ENCODE measurements around the gene MECP2.
A peak's percentile ranks its signal among the peaks of the same experiment; 100 is the strongest.
"Not testable (repeated sequence)": the region's sequence is repeated elsewhere in the genome, so short reads cannot be mapped to it uniquely, and the experiment has no call there.

The MECP2 gene
- 66.2 to 214 (median 163) reads per million in 3 experiments for total RNA-seq

DNA sequence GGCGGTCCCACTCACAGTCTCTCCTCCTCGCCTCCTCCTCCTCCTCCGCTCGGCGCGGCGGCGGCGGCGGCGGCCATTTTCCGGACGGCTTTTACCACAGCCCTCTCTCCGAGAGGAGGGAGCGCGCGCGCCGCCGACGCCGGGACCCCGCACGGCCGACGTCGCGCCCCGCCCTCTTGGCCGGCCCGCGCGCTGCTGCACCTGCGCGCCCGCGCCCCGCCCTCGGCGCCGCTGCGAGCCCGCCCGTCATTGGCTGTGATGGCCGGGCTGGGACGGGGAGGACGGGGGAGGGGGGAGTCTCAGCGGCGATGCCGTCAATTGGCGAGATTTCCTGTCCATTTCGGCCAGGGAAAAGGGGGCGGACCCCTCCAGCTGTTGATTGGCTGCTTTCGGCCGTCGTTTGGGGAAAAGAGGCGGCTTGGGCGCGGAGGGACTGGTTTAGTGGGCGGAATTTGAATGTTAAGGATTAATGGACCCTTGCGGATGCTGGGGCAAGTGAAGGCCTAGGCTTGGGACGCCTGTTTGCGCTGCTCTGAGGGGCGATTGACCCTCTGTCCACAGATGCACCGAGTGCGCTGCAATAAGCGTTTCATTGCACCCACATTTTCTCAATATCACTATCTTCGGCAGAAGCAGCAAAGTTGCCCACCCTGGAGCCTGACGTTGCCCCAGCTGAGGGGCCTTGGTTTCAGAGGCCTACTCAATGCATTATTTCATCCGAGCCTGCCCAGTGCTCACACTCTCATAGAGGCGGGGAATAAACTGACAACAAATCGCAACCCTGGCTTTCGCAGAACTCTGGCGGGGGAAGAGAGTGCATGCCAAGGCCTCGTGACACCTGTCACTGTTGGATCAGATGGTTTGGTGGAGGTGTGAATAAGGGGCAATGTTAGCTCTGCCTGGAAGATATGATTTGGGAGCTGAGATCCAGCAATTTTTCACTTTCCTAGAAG is at the start of gene MECP2:
Gene MECP2 (minus strand): TSS at position 129 of the 953 bp plus-strand sequence.
- DNase-seq, result peak; percentile 86

- not testable (repeated sequence) for DNase-seq
Observed at GRCh38 chrX:154144010-154144409, 46.5 kb upstream of the MECP2 start, which contains the start of gene OPN1LW. Gene OPN1LW (plus strand): TSS chrX:154144243. CDS start chrX:154144284, 41 bp downstream.

GRCh38 chrX:154142950-154143745 is 45.6 kb upstream of the MECP2 start:
- DNase-seq, result no peak

- no peak for DNase-seq
Observed at GRCh38 chrX:154142386-154142785, 44.9 kb upstream of the MECP2 start.

GRCh38 chrX:154140742-154141141 is 43.2 kb upstream of the MECP2 start:
- DNase-seq, result no peak

DNA sequence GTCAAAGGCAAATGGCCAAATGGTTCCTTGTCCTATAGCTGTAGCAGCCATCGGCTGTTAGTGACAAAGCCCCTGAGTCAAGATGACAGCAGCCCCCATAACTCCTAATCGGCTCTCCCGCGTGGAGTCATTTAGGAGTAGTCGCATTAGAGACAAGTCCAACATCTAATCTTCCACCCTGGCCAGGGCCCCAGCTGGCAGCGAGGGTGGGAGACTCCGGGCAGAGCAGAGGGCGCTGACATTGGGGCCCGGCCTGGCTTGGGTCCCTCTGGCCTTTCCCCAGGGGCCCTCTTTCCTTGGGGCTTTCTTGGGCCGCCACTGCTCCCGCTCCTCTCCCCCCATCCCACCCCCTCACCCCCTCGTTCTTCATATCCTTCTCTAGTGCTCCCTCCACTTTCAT is 42.7 kb upstream of the MECP2 start:
- DNase-seq, result no peak

DNA sequence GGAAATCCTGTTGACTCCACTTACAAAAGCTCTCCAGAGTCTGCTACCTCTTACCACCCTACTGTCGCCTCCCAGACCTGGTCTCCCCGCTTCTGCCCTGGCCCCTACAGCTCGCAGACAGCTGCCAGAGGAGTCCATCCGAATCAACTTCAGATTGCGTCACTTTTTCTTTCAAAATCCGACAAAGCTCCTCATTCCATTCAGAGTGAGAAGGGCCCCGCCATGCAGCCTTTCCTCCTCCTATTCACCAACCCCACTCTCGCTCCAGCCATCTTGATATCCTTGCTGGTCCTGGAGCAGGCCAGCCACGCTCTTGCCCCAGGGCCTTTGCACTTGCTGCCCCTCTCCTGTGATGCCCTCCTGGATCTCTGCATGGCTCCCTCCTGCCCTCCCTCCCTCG is 41.3 kb upstream of the MECP2 start:
- DNase-seq, result no peak

- peak; percentile 61 for DNase-seq
Observed at GRCh38 chrX:154136627-154137161, 39.2 kb upstream of the MECP2 start.

GRCh38 chrX:154135458-154136229 is 38.1 kb upstream of the MECP2 start:
- peak; percentile 68 for DNase-seq

GRCh38 chrX:154132366-154132765 is 34.8 kb upstream of the MECP2 start:
- DNase-seq, result no peak

DNA sequence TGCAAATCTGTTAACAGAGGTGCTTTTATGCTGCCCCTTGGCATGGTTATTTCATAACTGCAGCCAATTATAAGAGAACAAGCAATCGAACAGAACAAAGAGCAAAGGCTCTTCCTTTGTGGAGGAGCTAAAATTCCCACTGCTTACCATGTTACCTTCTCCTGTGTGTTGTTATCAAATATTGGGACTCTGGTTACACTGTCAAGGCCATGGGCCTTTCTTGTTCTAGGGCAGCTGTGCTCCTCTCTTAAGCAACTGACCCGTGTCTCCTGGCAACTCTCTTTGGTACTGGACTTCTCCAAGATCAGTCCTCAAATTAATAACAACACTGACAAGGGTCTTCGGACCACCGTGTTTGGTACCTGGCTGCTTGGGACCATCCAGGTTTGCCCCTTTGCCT is 34.4 kb upstream of the MECP2 start:
- DNase-seq, result no peak

- no peak for DNase-seq
Observed at GRCh38 chrX:154126101-154126500, 28.6 kb upstream of the MECP2 start.

- no peak for DNase-seq
Observed at GRCh38 chrX:154125391-154126040, 28.0 kb upstream of the MECP2 start.

DNA sequence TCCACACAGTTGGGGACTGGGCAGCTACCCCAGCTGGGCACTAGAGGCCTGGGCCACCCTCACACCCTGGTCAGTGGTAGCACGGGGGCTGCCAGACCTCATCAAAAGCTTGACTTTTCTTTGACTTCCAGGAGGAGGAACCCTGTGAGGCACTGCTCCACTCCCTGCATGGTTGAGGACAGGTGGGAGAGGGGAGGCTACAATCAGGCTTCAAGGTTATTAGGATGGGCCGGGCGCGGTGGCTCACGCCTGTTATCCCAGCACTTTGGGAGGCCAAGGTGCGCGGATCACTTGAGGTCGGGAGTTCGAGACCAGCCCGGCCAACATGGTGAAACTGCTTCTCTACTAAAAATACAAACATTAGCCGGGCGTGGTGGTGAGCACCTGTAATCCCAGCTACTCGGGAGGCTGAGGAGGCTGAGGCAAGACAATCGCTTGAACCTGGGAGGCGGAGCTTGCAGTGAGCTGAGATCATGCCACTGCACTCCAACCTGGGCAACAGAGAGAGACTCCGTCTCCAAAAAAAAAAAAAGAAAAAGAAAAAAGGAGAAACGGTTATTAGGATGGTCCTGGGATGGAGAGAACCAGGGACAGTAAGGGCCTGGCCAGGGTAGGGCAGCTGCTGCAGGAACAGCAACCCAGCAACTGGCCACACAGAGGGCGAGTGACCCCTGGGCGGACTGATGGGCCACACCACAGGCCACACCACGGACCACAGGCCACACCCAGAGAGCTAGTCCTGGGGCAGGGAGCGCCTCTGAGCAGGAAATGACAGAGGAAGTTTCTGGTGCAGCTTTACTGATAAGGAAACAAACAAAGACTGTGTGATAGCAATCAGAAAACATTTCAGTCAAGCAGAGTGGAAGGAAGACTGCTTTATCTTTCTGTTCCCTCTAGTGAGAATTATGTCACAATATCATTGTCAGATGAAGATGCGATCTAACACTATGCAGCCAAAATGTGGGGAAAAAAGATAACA is 26.0 kb upstream of the MECP2 start:
- peak; percentile 58 for DNase-seq

DNA sequence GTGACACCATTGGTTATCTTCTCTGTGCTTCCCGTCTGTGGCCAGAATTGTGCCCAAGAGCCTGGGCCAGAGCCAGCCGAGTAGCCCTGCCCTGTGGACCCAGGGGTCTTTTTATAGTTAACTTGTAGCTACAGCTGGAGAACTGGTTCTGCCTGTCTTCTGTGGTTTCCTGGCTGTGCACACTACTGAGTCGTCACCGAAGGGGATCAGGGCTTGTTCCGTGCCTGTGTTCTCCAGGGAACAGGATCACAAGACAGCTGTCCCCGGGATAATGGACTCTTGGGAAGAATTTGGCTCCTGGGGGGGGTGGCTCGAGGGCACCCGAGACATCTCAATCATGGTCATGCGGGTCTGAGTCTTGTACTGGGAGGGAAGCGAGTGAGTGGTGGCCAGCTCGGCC is 24.4 kb upstream of the MECP2 start:
- no peak for DNase-seq

DNA sequence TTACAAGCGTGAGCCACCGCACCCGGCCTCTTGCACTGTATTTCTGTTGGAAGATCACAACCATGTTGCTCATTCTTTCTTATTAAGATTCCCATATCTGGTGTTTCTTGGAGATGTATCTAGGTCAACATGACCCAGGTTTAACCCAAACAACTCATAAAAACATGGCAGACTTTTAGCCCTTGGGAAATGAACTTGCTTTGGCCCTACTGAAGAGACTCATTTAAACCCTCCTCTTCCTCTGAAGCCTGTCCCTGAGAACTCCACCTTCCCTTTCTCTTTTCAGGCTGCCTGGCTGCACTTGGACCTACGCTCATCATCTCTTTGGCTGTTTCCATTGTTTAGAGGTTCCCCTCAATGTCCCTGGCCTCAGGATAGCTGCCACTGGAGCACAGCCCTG is 23.7 kb upstream of the MECP2 start:
- no peak for DNase-seq

DNA sequence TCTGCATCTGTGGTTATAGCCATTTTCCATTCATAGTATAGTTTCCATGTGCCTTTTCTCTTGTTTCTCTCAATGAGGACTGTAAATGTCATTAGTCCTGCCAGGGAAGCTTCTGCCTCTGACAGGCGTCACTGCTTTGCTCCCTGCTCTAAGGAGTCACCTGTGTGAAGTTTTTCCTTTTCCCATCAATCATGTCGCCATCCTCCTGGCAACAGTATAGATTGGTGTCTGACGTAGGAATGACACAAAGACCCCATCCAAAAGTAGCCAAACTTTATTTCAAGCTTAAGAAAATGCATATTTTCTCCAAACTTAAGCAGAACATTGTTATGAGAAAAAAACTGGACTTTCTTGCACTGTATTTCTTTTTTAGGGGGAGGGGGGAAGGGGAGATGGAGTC is 23.1 kb upstream of the MECP2 start:
- DNase-seq, result no peak

- DNase-seq, result no peak
Observed at GRCh38 chrX:154117566-154117965, 20.0 kb upstream of the MECP2 start.

DNA sequence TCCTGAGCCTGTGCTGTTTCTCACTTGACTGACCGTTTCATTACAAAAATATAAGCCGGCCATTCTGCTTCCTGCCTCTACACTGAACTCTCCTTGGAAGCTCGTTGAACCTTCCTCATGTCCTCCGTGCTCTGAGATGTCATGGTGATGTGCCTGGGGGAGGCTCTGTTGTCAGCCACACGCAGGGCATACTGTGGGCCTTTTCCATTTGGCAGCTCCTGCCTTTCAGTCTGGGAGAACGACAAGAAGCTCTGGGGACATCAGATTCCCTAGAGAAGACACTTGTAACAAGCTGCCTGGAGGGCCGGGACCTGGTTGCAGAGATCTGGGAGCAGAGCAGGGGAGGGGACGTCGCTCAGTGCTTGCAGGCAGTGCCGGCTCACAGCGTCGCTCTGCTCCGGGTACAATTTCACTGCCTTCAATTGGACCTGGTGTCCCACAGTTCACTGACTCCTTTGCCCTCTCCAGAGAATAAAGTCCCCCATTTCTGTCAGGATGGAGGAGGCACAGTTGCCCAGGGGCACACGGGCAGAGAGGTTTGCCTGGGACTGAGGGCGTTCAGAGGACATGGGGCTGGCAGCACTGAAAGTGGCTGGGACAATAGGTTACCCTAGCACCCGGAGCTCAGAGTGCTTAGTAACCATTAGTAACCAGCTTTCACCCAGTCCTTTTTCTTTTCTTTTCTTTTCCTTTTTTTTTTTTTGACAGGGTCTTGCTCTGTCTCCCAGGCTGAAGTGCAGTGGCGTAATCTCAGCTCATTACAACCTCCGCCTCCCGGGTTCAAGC is 19.1 kb upstream of the MECP2 start:
- no peak for DNase-seq

GRCh38 chrX:154115750-154116149 is 18.2 kb upstream of the MECP2 start:
- DNase-seq, result no peak
